Measurements from ENCODE around the gene SVEP1. TPM values are rescaled to one million over a fixed set of nuclear protein-coding genes. Genes with fewer than 3 reads are reported as not detected.

The SVEP1 gene
- total and polyA plus RNA-seq, 2 experiments from 2014 or later, result 0.18 to 0.63 TPM

DNA sequence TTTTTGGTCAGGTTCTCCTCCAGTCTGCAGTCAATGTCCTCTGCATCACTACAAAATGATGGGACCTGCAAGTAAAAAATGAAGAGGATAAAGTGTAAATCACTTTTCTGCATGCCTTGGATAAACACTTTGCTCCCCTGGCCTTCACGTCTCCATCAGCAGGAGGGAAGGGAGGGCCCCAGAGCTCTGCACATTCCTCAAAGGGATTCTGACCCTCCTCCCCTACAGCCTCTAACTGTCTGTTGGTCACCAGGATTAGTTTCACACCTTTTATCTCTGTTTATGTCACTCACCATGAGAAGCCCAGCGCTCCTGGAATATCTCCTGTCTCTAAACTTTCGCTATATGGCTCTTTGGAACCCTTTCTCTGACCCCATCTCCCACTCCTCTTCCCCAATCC, 103.3 kb downstream of the SVEP1 start (continued):
- TF ChIP-seq, protein P1, sequence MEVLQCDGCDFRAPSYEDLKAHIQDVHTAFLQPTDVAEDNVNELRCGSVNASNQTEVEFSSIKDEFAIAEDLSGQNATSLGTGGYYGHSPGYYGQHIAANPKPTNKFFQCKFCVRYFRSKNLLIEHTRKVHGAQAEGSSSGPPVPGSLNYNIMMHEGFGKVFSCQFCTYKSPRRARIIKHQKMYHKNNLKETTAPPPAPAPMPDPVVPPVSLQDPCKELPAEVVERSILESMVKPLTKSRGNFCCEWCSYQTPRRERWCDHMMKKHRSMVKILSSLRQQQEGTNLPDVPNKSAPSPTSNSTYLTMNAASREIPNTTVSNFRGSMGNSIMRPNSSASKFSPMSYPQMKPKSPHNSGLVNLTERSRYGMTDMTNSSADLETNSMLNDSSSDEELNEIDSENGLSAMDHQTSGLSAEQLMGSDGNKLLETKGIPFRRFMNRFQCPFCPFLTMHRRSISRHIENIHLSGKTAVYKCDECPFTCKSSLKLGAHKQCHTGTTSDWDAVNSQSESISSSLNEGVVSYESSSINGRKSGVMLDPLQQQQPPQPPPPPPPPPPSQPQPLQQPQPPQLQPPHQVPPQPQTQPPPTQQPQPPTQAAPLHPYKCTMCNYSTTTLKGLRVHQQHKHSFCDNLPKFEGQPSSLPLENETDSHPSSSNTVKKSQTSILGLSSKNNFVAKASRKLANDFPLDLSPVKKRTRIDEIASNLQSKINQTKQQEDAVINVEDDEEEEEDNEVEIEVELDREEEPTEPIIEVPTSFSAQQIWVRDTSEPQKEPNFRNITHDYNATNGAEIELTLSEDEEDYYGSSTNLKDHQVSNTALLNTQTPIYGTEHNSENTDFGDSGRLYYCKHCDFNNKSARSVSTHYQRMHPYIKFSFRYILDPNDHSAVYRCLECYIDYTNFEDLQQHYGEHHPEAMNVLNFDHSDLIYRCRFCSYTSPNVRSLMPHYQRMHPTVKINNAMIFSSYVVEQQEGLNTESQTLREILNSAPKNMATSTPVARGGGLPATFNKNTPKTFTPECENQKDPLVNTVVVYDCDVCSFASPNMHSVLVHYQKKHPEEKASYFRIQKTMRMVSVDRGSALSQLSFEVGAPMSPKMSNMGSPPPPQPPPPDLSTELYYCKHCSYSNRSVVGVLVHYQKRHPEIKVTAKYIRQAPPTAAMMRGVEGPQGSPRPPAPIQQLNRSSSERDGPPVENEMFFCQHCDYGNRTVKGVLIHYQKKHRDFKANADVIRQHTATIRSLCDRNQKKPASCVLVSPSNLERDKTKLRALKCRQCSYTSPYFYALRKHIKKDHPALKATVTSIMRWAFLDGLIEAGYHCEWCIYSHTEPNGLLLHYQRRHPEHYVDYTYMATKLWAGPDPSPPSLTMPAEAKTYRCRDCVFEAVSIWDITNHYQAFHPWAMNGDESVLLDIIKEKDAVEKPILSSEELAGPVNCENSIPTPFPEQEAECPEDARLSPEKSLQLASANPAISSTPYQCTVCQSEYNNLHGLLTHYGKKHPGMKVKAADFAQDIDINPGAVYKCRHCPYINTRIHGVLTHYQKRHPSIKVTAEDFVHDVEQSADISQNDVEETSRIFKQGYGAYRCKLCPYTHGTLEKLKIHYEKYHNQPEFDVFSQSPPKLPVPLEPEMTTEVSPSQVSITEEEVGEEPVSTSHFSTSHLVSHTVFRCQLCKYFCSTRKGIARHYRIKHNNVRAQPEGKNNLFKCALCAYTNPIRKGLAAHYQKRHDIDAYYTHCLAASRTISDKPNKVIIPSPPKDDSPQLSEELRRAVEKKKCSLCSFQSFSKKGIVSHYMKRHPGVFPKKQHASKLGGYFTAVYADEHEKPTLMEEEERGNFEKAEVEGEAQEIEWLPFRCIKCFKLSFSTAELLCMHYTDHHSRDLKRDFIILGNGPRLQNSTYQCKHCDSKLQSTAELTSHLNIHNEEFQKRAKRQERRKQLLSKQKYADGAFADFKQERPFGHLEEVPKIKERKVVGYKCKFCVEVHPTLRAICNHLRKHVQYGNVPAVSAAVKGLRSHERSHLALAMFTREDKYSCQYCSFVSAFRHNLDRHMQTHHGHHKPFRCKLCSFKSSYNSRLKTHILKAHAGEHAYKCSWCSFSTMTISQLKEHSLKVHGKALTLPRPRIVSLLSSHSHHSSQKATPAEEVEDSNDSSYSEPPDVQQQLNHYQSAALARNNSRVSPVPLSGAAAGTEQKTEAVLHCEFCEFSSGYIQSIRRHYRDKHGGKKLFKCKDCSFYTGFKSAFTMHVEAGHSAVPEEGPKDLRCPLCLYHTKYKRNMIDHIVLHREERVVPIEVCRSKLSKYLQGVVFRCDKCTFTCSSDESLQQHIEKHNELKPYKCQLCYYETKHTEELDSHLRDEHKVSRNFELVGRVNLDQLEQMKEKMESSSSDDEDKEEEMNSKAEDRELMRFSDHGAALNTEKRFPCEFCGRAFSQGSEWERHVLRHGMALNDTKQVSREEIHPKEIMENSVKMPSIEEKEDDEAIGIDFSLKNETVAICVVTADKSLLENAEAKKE (CRISPR knock-in tag; IDR thresholded peaks at IDR 0.05), result no peak
- TF ChIP-seq NANOG (IDR thresholded peaks at IDR 0.05; ENCODE audit: borderline replicate concordance), result no peak
- TF ChIP-seq POLR2AphosphoS5 (IDR thresholded peaks at IDR 0.05; ENCODE audit: low read depth), result no peak
- TF ChIP-seq CREB1 (CRISPR knock-in tag; IDR thresholded peaks at IDR 0.05; ENCODE audit: low read depth), result no peak
- TF ChIP-seq ZNF114 (CRISPR knock-in tag; IDR thresholded peaks at IDR 0.05), result no peak

DNA sequence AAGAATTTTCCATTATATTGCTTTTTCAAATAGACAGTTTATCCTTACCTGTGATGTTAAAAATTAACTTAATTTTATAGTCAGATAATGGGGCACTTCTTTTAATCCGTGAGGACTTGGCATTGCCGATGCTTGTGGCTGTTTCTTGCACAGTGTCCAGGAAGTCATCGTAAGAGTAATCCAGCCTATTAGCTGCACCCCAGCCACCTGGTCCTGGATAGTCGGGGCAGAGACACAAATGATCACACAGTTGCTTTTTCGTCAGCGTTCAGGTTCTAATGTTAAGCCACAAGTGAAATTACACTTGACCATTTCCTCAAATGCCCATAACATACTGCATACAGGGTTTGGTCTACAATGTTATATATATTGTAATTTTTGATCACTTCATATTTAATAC, 107.4 kb downstream of the SVEP1 start:
- Histone ChIP-seq H3F3A (replicated peaks; ENCODE audit: low read depth) (no peaks in the 10 kb centered on the region), H3K36me3 (ENCODE audit: insufficient read depth) (no peaks in the 10 kb centered on the region), H3K9me2 (ENCODE audit: insufficient read depth) (no peaks in the 10 kb centered on the region), H3K27ac (ENCODE audit: low read depth) (no peak overlapping the region), H3K79me2 (replicated peaks; ENCODE audit: insufficient read depth) (no peaks in the 10 kb centered on the region), H3K27me3 (ENCODE audit: insufficient read depth) (no peaks in the 10 kb centered on the region), H2AFZ (no peak overlapping the region), H3K4me3 (no peak overlapping the region), H4K20me1 (replicated peaks; ENCODE audit: insufficient read depth) (no peaks in the 10 kb centered on the region), H3K4me1 (ENCODE audit: insufficient read depth) (peaks cover 9% of the 10 kb centered on the region; the same call in 1 of the 2 replicates), H3K4me2 (no peak overlapping the region)
- Mint-ChIP-seq H3K4me3 (no peak overlapping the region), H3K27me3 (ENCODE audit: insufficient read depth, low read depth, poor library complexity) (no peaks in the 10 kb centered on the region), H3K27ac (peak overlapping the region; percentile 13; the same call in 1 of the 2 replicates), H3K36me3 (ENCODE audit: low read depth) (no peaks in the 10 kb centered on the region), H3K4me1 (peaks cover 6% of the 10 kb centered on the region; the same call in 2 of the 3 replicates), H3K9me3 (no peaks in the 10 kb centered on the region)
- no peak for ATAC-seq
- DNase-seq (ENCODE audit: low spot score), result no peak
- TF ChIP-seq EZH2phosphoT487 (IDR thresholded peaks at IDR 0.05; ENCODE audit: unreplicated experiment) (no peak), STAT1 (IDR thresholded peaks at IDR 0.05; ENCODE audit: unreplicated experiment) (no peak), JUNB (IDR thresholded peaks at IDR 0.05; ENCODE audit: unreplicated experiment) (no peak), NANOG (IDR thresholded peaks at IDR 0.05; ENCODE audit: borderline replicate concordance) (no peak), ZNF114 (CRISPR knock-in tag; IDR thresholded peaks at IDR 0.05) (no peak), ZNF331 (CRISPR knock-in tag; IDR thresholded peaks at IDR 0.05; ENCODE audit: low read depth) (no peak)
- TF ChIP-seq, protein P2, sequence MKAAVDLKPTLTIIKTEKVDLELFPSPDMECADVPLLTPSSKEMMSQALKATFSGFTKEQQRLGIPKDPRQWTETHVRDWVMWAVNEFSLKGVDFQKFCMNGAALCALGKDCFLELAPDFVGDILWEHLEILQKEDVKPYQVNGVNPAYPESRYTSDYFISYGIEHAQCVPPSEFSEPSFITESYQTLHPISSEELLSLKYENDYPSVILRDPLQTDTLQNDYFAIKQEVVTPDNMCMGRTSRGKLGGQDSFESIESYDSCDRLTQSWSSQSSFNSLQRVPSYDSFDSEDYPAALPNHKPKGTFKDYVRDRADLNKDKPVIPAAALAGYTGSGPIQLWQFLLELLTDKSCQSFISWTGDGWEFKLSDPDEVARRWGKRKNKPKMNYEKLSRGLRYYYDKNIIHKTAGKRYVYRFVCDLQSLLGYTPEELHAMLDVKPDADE (IDR thresholded peaks at IDR 0.05), result no peak
- TF ChIP-seq, protein P3, sequence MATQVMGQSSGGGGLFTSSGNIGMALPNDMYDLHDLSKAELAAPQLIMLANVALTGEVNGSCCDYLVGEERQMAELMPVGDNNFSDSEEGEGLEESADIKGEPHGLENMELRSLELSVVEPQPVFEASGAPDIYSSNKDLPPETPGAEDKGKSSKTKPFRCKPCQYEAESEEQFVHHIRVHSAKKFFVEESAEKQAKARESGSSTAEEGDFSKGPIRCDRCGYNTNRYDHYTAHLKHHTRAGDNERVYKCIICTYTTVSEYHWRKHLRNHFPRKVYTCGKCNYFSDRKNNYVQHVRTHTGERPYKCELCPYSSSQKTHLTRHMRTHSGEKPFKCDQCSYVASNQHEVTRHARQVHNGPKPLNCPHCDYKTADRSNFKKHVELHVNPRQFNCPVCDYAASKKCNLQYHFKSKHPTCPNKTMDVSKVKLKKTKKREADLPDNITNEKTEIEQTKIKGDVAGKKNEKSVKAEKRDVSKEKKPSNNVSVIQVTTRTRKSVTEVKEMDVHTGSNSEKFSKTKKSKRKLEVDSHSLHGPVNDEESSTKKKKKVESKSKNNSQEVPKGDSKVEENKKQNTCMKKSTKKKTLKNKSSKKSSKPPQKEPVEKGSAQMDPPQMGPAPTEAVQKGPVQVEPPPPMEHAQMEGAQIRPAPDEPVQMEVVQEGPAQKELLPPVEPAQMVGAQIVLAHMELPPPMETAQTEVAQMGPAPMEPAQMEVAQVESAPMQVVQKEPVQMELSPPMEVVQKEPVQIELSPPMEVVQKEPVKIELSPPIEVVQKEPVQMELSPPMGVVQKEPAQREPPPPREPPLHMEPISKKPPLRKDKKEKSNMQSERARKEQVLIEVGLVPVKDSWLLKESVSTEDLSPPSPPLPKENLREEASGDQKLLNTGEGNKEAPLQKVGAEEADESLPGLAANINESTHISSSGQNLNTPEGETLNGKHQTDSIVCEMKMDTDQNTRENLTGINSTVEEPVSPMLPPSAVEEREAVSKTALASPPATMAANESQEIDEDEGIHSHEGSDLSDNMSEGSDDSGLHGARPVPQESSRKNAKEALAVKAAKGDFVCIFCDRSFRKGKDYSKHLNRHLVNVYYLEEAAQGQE (IDR thresholded peaks at IDR 0.05; ENCODE audit: unreplicated experiment), result no peak
